Neural progenitor cell (in vitro differentiated cells): ENCODE results near the gene MMD. TPM values are rescaled to one million over a fixed set of nuclear protein-coding genes. Genes with fewer than 3 reads are reported as not detected.
"Not testable (repeated sequence)": the region's sequence is repeated elsewhere in the genome, so short reads cannot be mapped to it uniquely, and the experiment has no call there.

Experiments used
- DNase-seq: peaks from one replicate; pipeline ENCODE4 v3.0.0-alpha.2; 2016; ENCODE audit warnings: low spot score
- H2AFZ ChIP-seq: fragments of 200-600 bp; sonication (generic); replicated peaks from 2 replicates; pipeline ENCODE4 v1.6.1; 2016; ENCODE audit warnings: antibody characterized with exemption
- H3F3A ChIP-seq: fragments of 200-600 bp; sonication (generic); 2 replicates; pipeline ENCODE4 v1.6.1; 2016; ENCODE audit warnings: antibody characterized with exemption, low read depth
- H3K27ac ChIP-seq: fragments of 200-600 bp; sonication (generic); 2 replicates; pipeline ENCODE4 v1.5.1; 2016; ENCODE audit warnings: mild to moderate bottlenecking
- H3K27me3 ChIP-seq: fragments of 200-600 bp; sonication (generic); 2 replicates; pipeline ENCODE4 v1.6.1; 2016; ENCODE audit warnings: mild to moderate bottlenecking, moderate library complexity
- H3K36me3 ChIP-seq: fragments of 200-600 bp; sonication (generic); 2 replicates; pipeline ENCODE4 v1.5.1; 2016
- H3K4me1 ChIP-seq: fragments of 200-600 bp; sonication (generic); 2 replicates; pipeline ENCODE4 v1.6.1; 2016; ENCODE audit warnings: mixed run types
- H3K4me2 ChIP-seq: fragments of 200-600 bp; sonication (generic); 2 replicates; pipeline ENCODE4 v1.6.1; 2016
- H3K4me3 ChIP-seq: fragments of 200-600 bp; sonication (generic); 2 replicates; pipeline ENCODE4 v1.5.1; 2016
- H3K79me2 ChIP-seq: fragments of 200-600 bp; sonication (generic); 2 replicates; pipeline ENCODE4 v1.6.1; 2016; ENCODE audit warnings: low read depth
- H3K9ac ChIP-seq: fragments of 200-600 bp; sonication (generic); 2 replicates; pipeline ENCODE4 v1.6.1; 2016
- H3K9me3 ChIP-seq: fragments of 200-600 bp; sonication (generic); 2 replicates; pipeline ENCODE4 v1.5.1; 2016; ENCODE audit warnings: low read depth
- H4K20me1 ChIP-seq: fragments of 200-600 bp; sonication (generic); 2 replicates; pipeline ENCODE4 v1.6.1; 2016; ENCODE audit warnings: low read depth
- H3K27ac Mint-ChIP-seq: 3 replicates; pipeline ENCODE4 v1.8.0; 2021; ENCODE audit warnings: mixed read lengths
- H3K27me3 Mint-ChIP-seq: 2 replicates; pipeline ENCODE4 v1.8.0; 2022; ENCODE audit warnings: low read depth, mild to moderate bottlenecking, inconsistent platforms, moderate library complexity, mixed read lengths; ENCODE audit not compliant: insufficient read depth
- H3K36me3 Mint-ChIP-seq: 3 replicates; pipeline ENCODE4 v1.8.0; 2021; ENCODE audit warnings: mixed read lengths
- H3K4me1 Mint-ChIP-seq: 3 replicates; pipeline ENCODE4 v1.8.0; 2021; ENCODE audit warnings: mixed read lengths
- H3K4me3 Mint-ChIP-seq: 3 replicates; pipeline ENCODE4 v1.8.0; 2021; ENCODE audit warnings: mild to moderate bottlenecking, moderate library complexity, mixed read lengths
- H3K9me3 Mint-ChIP-seq: 3 replicates; pipeline ENCODE4 v1.8.0; 2020; ENCODE audit warnings: mixed read lengths
- CTCF ChIP-seq: fragments of 200-600 bp; sonication (generic); IDR thresholded peaks from 2 replicates; pipeline ENCODE4 v1.5.1; 2017; ENCODE audit warnings: antibody characterized with exemption, mild to moderate bottlenecking
- EZH2 ChIP-seq: fragments of 200-600 bp; sonication (generic); IDR thresholded peaks from 2 replicates; pipeline ENCODE4 v1.6.1; 2017; ENCODE audit warnings: antibody characterized with exemption, mild to moderate bottlenecking, moderate library complexity
- EZH2phosphoT487 ChIP-seq: fragments of 200-600 bp; sonication (generic); IDR thresholded peaks from 2 replicates; pipeline ENCODE4 v1.6.1; 2017; ENCODE audit warnings: antibody characterized with exemption
- total RNA-seq: library from RNA; depleted of rRNA; stranded (reverse); fragments of >200 nt; gene quantifications from 2 replicates; pipeline ENCODE4 v1.2.3, GENCODE V29; 2015; ENCODE audit warnings: low replicate concordance

Gene MMD
- total RNA-seq, 1 donor from 2014 or later, result 122 TPM

GRCh38 chr17:55446581-55447205 is 25.1 kb upstream of the MMD start:
- Mint-ChIP-seq H3K27ac (no peak overlapping the region), H3K27me3 (peaks cover 4% of the 10 kb centered on the region), H3K36me3 (no peaks in the 10 kb centered on the region), H3K4me3 (no peak overlapping the region), H3K9me3 (no peaks in the 10 kb centered on the region), H3K4me1 (peaks cover 15% of the 10 kb centered on the region)
- H3K27me3 ChIP-seq, result no peaks in the 10 kb centered on the region
- no peaks in the 10 kb centered on the region for H3K36me3 ChIP-seq
- no peak overlapping the region for H3K4me2 ChIP-seq
- DNase-seq, result no peak
- no peaks in the 10 kb centered on the region for H3K79me2 ChIP-seq
- H2AFZ ChIP-seq, result no peak overlapping the region
- no peak overlapping the region for H3K4me3 ChIP-seq
- no peak overlapping the region for H3K9ac ChIP-seq
- H3K9me3 ChIP-seq, result no peaks in the 10 kb centered on the region
- TF ChIP-seq EZH2, result no peak
- no peak for TF ChIP-seq EZH2phosphoT487
- TF ChIP-seq CTCF, result no peak
- peaks cover 19% of the 10 kb centered on the region for H3F3A ChIP-seq
- H3K4me1 ChIP-seq, result peaks cover 32% of the 10 kb centered on the region
- no peaks in the 10 kb centered on the region for H4K20me1 ChIP-seq
- H3K27ac ChIP-seq, result no peak overlapping the region

GRCh38 chr17:55446004-55446403 is 24.4 kb upstream of the MMD start:
- not testable (repeated sequence) for DNase-seq, H3K9me3 ChIP-seq, H3K4me2 ChIP-seq, H3K9ac ChIP-seq, H3K9me3 Mint-ChIP-seq, H3K36me3 ChIP-seq, H3K4me3 Mint-ChIP-seq, H3K27ac ChIP-seq, H3K27me3 ChIP-seq, H3K36me3 Mint-ChIP-seq, H4K20me1 ChIP-seq, H2AFZ ChIP-seq, H3K4me3 ChIP-seq, H3K27me3 Mint-ChIP-seq, H3K27ac Mint-ChIP-seq, H3K79me2 ChIP-seq
- H3K4me1 Mint-ChIP-seq, result peaks cover 12% of the 10 kb centered on the region
- H3K4me1 ChIP-seq, result peaks cover 36% of the 10 kb centered on the region
- H3F3A ChIP-seq, result peaks cover 19% of the 10 kb centered on the region

- peak overlapping the region; percentile 53 for H3K27ac ChIP-seq
- peak overlapping the region; percentile 28 for H3K4me2 ChIP-seq
- no peaks in the 10 kb centered on the region for H3K9me3 ChIP-seq
- H3K4me1 Mint-ChIP-seq, result peaks cover 17% of the 10 kb centered on the region
- no peaks in the 10 kb centered on the region for H3K9me3 Mint-ChIP-seq
- no peaks in the 10 kb centered on the region for H3K36me3 ChIP-seq
- H3K36me3 Mint-ChIP-seq, result no peaks in the 10 kb centered on the region
- H3K79me2 ChIP-seq, result no peaks in the 10 kb centered on the region
- no peaks in the 10 kb centered on the region for H4K20me1 ChIP-seq
- H3F3A ChIP-seq, result peaks cover 19% of the 10 kb centered on the region
- no peak overlapping the region for H3K27ac Mint-ChIP-seq
- TF ChIP-seq EZH2phosphoT487, result no peak
- no peak for TF ChIP-seq CTCF
- no peak for TF ChIP-seq EZH2
- no peaks in the 10 kb centered on the region for H3K27me3 ChIP-seq
- peaks cover 4% of the 10 kb centered on the region for H3K27me3 Mint-ChIP-seq
- DNase-seq, result peak; percentile 13
- no peak overlapping the region for H3K4me3 ChIP-seq
- no peak overlapping the region for H3K4me3 Mint-ChIP-seq
- H3K4me1 ChIP-seq, result peaks cover 36% of the 10 kb centered on the region
- no peak overlapping the region for H2AFZ ChIP-seq
- H3K9ac ChIP-seq, result no peak overlapping the region
These were observed 23.1 kb upstream of the MMD start for GRCh38 chr17:55444471-55445441.

GRCh38 chr17:55443904-55444303 is 22.3 kb upstream of the MMD start:
- no peak for DNase-seq
- Histone ChIP-seq H3K4me1 (peaks cover 36% of the 10 kb centered on the region), H3K9ac (no peak overlapping the region), H3K79me2 (no peaks in the 10 kb centered on the region), H3K27me3 (no peaks in the 10 kb centered on the region), H3K9me3 (no peaks in the 10 kb centered on the region), H3K27ac (peak overlapping the region; percentile 53), H2AFZ (no peak overlapping the region), H3F3A (peaks cover 19% of the 10 kb centered on the region), H3K36me3 (no peaks in the 10 kb centered on the region), H3K4me2 (peak overlapping the region; percentile 28), H3K4me3 (no peak overlapping the region), H4K20me1 (no peaks in the 10 kb centered on the region)
- no peak overlapping the region for H3K27ac Mint-ChIP-seq
- H3K36me3 Mint-ChIP-seq, result no peaks in the 10 kb centered on the region
- no peak overlapping the region for H3K4me3 Mint-ChIP-seq
- no peaks in the 10 kb centered on the region for H3K9me3 Mint-ChIP-seq
- peaks cover 2% of the 10 kb centered on the region for H3K27me3 Mint-ChIP-seq
- H3K4me1 Mint-ChIP-seq, result peaks cover 17% of the 10 kb centered on the region
- TF ChIP-seq CTCF (no peak), EZH2 (no peak), EZH2phosphoT487 (no peak)
